GM19023 (cell line): Measurements from ENCODE around the gene NOTCH2.
A peak's percentile ranks its signal among the peaks of the same experiment; 100 is the strongest.
"Not testable (repeated sequence)": the region's sequence is repeated elsewhere in the genome, so short reads cannot be mapped to it uniquely, and the experiment has no call there.

Source experiments
- ATAC-seq: cut with Tn5 transposase; IDR thresholded peaks from one replicate; pipeline ENCODE4 v1.9.1; 2021; ENCODE audit warnings: mild to moderate bottlenecking, moderate library complexity; ENCODE audit not compliant: unreplicated experiment

NOTCH2 gene

DNA sequence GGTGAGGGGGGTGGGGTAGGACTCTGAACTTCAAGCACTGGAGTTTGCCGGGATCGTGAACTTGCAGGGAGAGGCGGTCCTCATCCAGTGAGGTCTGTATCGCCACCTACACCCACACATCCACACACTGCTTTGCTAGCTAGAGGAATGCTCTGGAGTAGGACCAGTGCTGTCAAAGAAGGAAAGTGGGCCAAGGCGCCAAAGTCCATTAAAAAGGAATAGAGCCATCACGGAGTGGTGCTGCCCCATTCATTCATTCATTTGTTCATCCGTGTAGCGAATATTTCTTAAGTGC lies 405 bp upstream of the NOTCH2 start:
- not testable (repeated sequence) for ATAC-seq

DNA sequence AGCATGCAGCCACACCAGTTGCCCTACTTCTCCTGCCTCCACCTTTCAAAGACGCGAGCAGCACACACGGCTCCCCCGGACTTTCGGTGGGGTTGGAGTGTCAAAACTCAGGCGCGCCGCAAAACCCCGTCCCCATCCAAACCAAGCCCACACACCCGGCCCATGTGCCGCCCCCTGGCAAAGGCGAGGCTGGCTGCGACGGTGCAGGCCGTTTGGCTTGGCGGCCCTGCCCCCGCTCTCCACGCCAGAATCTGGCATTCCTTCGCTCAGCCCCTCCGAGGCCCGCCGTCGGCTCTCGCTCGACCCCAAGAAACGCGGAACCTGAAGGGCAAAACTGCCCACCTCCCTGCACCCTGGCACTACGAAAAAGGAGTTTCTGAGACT lies 787 bp downstream of the NOTCH2 start:
- ATAC-seq, result not testable (repeated sequence)

DNA sequence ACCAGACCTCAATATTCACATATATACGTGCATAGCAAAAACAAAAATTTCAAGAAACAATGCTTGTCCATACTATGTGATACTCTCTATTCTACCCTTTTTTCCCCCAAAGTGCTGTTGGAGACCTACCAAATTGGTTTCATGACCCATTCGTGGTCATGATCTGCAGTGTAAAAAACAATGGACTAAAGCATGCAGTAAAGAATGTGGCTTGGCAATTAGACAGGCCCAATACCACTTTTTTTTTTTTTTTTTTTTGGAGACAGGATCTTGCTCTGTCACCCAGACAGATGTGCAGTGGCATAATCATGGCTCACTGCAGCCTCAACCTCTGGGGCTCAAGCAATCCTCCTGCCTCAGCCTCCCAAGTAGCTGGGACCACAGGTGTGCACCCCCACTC lies 21.3 kb downstream of the NOTCH2 start:
- not testable (repeated sequence) for ATAC-seq

DNA sequence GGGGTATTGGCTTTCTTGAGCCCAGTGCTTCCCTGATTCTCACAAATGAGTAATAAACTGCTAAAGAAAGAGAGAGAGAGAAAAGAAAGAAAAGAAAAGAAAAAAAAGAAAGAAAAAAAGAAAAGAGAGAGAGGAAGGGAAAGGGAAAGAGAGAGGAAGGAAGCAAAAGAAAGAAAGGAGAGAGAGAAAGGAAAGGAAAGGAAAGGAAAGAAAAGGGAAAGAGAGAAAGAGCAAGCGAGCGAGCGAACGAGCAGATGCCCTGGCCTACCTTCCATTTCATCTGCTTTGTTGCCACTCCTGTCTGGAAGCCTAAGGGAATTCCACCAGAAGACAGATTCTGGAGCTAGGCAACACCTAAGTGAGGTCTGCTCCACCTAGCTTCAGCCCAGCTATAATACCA lies 27.7 kb downstream of the NOTCH2 start:
- not testable (repeated sequence) for ATAC-seq

DNA sequence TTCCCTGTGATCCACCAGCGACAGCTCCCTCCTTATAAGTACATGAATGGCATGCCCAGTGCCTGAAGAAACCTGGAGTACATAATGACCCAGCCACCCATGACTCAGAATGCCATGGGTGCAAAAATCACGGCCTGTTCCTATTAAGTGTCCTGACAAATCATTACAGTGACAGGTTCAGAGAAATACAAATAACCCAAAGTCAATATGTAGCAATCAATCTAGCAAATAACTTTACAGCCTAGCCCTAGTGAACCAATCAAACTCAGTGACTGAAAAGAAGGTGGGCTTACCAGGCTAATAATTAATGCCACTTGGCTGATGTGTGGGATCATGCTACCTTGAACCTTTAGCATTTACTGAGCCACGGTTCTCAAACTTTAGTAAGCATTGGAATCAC lies 37.2 kb downstream of the NOTCH2 start:
- not testable (repeated sequence) for ATAC-seq

DNA sequence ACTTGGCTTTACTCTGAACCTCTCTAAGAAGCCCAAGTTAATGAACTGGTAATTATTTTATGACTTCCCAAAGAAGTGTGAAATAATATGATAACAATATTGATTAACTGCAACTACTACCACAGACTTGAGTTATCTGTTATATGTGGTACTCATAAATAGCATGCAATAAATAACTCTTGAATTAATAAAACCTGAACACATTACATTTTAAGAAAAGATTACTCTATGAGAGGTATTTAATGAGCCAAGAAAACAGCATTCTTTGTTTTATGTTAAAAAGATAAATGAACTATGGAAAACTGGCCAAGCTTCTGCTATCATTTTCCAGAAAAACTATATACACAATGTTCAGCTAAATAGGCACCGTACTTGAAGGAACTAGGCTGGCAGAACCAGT lies 45.7 kb downstream of the NOTCH2 start:
- not testable (repeated sequence) for ATAC-seq

DNA sequence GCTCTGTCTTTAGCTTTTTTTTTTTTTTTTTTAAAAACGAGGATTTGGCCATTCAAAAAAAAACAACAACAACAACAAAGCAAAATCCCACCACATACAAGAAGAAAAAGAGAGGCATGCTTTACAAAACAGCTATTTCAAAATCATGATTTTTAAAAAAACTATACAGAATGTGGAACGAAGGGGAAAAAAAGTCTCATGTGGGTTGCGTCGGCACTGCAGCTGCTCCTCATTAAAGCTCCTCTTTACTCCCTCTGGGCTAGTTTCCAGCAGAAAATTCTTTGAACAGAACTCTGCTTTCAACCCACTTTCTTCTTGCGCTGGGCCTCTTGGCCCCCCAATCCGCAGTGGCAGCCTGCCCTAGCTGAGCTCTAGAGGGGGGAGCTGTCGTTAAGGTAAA lies 54.5 kb downstream of the NOTCH2 start:
- not testable (repeated sequence) for ATAC-seq

DNA sequence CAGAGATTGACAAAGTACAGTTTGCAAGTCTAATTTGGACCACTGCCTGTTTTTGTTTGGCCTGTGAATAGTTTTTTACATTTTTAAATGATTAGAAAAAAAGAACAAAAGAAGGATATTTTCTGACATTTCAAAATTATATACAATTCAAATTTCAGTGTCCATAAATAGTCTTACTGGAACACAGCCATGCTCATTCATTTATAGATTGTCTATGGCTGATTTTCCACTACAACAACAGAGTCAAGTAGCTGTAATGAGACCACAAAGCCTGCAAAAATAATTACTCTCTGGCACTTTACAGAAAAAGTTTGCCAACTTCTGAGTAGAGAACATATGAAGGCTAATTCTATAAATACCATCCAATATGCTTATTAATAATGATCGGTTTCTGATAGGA lies 61.1 kb downstream of the NOTCH2 start:
- not testable (repeated sequence) for ATAC-seq

DNA sequence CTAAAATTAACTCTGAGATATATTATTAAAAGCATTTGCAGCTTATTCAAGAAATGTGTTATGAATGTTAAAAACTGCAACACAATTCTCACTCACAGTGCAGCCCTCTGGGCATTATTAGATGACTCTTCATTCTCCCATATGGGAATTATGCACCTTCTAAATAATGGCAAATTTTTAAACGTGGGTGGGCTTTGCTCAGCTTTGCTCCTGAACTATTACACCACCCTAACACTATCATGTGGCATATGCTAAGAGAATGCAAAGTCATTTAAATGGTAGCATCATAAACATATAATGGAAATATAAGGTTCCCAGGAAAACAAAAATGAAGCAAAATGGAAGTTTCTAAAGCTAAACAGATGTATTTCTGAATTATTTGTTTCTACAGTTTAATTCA lies 61.6 kb downstream of the NOTCH2 start:
- not testable (repeated sequence) for ATAC-seq

DNA sequence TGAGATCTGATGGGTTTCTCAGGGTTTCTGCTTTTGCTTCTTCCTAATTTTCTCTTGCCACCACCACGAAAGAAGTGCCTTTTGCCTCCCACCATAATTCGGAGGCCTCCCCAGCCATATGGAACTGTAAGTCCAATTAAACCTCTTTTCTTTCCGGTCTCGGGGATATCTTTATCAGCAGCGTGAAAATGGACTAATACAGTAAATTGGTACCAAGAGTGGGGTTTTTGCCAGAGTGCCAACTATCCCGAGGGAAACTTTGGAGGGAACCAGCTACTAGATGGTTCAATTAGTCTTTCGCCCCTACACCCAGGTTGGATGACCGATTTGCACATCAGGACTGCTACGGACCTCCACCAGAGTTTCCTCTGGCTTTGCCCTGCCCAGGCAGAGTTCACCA lies 68.4 kb downstream of the NOTCH2 start:
- ATAC-seq, result not testable (repeated sequence)

DNA sequence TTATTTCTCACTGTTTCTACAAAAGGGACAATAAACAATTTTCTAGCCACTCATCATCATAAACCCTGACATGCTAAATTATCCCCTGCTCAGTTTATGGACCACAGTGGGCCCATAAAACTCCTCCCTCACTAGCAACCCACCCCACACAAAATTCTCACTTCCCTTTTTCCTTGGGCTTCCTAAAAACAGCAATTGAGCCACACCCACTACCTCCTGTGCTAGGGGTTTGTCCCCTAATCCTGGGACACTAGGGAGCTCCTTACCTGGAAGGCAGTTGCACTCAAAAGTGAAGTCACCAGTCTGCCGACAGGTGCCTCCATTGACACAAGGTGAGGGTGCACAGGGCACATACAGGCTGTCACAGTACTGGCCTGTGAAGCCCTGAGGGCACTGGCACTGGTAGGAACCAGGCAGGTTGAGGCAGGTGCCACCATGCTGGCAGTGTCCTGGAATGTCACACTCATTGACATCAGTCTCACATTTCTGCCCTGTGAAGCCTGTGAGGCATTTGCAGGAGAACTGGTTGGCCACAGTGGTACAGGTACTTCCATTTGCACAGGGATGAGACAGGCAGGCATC lies 72.6 kb downstream of the NOTCH2 start:
- ATAC-seq, result not testable (repeated sequence)

DNA sequence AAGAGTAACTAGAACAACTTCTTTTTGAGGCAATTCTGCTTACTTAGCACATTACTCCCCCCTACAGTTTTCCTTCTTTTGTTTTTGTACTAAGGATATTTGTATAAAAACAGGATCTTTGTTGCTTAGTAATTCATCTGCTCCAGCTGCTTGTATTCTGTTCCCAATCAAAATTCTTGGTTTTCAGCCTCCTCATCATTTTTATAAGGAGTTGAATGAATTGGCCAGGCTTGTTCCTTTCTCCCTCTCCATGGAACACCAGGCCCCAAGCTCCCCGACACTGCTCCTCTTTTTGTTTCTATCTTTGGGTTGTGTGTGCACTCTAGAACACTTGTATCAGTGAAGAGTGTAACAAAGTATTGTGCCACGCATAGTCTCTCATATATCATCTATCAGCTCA lies 73.5 kb downstream of the NOTCH2 start:
- ATAC-seq, result not testable (repeated sequence)

DNA sequence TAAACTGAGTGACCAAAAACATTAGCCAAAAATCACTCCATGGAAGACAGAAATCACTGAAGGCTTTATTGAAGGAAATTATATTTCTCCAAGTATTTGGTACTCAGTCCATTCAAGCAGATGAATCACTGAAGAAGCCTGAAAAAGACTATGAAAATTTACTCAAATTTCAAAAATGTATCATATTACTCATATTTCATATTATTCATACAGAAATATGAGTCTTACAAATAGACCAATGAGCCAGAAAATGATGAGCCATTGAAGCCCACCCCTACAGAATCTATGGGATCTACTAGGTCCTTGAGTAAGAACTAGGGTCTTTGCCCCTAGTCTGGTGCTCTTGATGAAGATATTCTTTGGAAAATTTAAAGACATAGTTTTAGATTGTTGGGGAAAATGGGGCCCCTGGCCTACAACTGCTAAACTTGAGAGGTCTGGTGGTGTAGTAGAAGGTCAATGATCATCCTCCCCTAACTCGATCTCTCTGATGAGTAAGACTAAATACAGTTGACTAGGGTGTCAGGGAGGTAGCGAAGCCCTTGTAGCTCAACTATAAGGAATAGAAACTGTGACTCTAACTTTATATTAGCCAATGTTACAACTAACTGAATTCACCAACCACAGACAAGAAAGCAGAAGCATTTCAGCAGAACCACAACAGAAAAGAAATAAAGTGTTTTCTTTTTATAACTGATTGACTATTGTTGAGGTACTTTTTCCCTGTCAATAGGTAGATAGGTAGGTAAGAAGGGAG lies 81.0 kb downstream of the NOTCH2 start:
- ATAC-seq, result no peak

DNA sequence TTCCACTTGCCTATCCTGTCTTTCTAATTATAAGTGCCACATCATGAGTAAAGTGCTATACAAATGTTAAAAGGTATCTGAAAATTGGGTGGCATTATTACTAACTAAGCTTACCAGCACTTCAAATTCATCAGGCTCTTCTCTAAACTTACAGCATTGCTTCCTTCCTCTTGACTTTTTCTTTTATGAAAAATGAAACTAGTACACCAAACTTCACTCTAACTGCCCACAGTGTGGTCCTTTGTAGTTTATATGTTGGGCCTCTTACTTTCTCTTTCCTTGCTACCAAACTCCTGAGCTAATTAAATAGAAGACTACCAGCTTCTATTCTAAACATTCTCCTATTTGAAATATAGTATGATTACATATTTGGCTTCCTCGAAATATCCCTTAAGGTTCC lies 81.8 kb downstream of the NOTCH2 start:
- ATAC-seq, result peak; percentile 60

DNA sequence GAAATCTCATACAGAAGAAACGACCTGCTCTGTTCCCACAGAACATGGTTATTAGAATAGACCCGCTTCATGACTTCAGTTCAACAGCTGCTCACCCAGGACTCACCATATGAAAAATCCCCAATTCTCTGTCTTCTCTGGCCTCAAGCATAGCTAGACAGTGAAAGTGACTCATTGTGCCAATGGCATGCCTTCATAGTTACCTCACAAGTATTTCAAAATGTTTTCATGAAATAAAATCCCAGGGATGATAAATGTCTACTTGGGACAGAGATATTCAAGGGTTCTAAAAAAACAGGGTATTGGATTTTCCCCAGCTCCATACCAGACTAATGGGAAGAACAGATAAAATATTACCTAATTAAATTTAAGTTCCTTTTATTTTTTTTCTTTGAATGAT lies 82.3 kb downstream of the NOTCH2 start:
- no peak for ATAC-seq

DNA sequence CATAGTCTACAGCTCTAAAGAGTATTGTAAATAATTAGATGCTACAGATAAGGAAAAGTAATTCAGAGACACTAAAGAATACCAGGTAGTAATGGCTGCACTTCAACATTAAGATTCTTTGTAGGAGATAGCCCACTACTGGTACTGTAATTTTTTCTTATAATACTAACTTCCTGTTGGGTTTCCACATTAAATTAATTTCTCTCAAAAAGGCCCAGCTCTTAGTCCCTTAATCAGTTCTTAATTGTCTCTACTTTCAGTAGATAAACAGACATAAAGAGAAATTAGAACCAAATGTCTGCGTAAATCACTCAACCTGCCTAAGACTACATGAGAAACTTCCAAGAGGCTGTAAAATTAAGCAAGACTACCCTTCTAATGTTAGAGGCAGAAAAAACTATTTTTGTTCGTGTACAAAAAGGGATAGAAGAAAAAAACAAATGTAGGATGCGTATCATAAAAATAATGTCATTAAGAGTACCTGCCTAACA lies 83.4 kb downstream of the NOTCH2 start:
- ATAC-seq, result no peak

DNA sequence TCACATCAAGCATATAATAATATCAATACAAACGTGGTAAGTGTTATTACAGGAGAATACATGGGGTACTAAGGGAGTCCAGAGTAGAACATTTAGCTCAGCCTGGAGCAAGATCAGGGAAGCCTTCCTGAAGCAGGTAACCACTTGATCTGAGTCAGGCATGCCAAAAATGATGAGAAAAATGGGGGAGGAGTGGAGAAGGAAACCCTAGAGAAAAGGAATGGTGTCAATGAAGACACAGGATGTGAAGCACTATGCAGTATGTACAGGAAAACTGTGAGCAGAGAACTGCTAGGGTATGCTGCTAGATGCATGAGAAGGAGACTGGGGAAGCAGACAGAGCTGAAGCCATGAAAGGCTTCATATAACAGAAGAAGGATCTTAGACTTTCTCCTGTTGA lies 84.7 kb downstream of the NOTCH2 start:
- ATAC-seq, result no peak

DNA sequence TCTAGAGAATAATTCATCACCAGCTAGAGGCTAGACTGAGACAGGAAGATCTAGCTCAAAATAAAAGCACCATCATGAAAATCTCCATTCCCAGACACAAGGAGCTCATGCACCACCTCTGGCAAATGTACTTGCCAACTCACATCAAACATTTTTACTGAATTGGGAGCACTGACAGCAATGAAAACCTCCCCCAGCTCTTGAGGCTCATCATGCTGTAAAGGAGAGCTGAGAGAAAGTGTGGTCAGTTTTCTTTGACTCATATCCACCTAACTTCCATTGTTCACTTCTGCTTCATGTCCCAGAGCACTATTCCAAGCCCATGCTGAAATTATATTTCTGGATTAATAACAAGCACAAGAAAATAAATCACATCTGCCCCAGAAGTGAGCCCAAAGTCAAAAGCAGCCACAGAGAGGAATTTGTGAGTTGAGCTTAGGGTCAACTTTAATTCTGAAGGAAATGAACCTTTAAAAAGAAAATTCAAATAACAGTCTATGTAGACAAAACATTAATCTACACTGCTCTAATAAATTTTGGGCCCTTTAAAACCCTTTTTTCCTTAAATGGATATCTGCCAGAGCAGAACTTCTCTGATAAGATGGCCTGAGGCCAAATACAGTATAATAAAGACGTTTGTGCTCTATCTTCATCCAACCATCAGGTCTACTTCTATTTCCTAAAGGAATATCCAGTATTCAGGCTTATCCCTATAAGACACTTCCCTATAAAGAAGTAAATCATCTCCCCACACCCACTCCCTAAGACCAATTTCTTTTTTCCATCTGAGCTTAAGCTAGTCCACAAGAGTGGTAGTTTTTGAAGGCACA lies 87.3 kb downstream of the NOTCH2 start:
- ATAC-seq, result no peak

DNA sequence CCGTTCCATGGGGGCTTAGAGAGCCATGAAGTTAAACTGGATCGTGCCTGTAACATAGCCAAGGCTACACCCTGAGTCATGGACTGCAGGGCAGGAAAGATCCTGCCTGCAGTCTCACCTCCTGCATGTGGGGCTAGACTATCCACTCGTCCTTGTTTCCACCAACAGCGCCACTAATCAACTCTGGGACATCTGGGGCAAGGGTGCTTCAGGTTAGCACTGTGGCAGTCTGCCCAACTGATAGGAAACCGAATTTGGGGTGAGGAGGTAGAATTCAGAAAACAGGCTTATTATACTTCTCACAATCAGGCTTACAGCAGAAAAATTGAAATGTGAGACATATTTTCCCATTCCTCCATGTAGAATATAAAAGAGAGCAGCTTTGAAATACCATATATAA lies 88.0 kb downstream of the NOTCH2 start:
- no peak for ATAC-seq

DNA sequence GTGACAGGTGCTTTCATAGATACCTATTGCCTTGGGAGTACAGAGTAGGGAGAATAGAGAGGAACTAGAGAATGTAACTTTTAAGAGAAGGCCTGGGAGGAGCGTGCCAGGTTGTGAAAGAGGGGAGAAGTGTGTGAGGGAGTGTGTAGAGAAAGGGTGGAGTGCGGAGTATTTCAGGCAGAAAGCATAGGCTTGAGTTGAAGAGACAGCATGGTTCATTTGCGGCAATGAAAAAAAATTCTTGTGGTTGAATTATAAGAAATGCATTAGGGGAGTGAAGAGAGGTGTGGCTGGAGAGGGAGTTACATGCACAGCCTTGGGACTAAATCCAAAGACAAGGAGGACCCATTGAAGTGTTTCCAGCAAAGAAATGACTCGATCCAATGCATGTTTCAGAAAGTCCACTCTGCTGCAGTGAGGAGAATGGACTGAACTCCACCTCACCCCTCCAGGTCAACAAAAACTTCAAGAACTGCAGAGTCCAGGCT lies 91.4 kb downstream of the NOTCH2 start:
- no peak for ATAC-seq

DNA sequence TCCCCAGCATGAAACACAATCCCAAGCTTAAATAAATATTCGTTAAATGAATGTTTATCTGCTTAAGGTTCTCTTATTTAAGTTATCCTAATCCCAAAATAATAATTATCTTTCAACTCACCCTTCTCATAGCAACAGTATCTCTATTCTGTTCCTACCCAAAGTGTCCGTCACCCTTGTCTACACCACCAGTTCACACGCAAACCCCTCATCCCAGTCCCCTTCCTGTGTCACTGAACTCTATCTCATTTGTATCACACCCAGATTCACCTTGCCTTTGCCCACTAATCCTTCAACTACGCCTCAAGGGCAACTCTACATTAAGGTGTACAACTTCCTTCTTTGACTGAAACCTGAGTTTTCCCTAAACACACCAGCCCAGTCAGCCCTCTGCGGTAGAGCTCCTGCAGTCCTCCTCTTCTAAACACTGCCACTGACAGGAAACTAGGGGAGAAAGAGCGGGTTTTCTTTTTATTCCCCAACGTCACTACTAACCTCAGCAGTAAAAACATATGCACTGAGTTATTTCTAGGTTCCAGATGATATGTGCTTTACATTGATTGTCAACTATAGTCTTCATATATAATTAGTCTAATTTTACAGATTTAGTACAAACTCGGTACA lies 92.2 kb downstream of the NOTCH2 start:
- ATAC-seq, result not testable (repeated sequence)
